Erythroblast (primary cell): ENCODE results near the gene NT5DC1.

Source experiments
- GATA1 ChIP-seq: IDR thresholded peaks from 2 replicates; pipeline ENCODE4 v1.6.1; 2011; ENCODE audit warnings: low read depth, mild to moderate bottlenecking, control low read depth, low read length, moderate library complexity
- POLR2A ChIP-seq: IDR thresholded peaks from 2 replicates; pipeline ENCODE4 v1.6.1; 2011; ENCODE audit warnings: mild to moderate bottlenecking, low read length

DNA sequence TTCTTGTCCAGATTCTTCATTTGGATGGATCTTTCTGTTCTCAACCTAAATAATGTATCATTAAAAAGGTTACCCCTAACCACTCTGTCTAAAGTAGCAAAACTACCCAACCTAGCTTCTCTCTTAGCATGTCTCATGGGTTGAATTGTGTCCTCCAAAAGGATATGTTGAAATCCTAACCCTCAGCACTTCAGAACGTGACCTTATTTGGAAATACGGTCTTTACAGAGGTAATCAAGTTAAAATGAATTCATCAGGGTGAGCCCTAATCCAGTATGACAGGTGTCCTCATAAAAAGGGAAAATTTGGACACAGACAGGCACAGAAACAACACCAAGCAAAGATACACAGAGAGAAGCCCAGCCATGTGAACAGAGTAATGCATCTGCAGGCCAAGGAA lies 33.9 kb upstream of the NT5DC1 start:
- TF ChIP-seq POLR2A (no peak), GATA1 (no peak)
